ENCODE measurements around the gene TPO.

Gene TPO

GRCh38 chr2:1496359-1496821 is 83.1 kb downstream of the TPO start:
- intact Hi-C loops (cut with DNase I) = no loop called here

GRCh38 chr2:1497122-1497611 is 83.9 kb downstream of the TPO start:
- peak in 2 of 10 donors; percentile 56 to 69 for DNase-seq

More at GRCh38 chr2:1496359-1496821, 83.1 kb downstream of the TPO start:
- peak in 2 of 10 donors; percentile 37 to 54 for DNase-seq

GRCh38 chr2:1498176-1498575 is 84.9 kb downstream of the TPO start:
- intact Hi-C loops (cut with DNase I) = no loop called here
- DNase-seq = peak in 3 of 10 donors; percentile 1 to 50 (median 40)

More at GRCh38 chr2:1497122-1497611, 83.9 kb downstream of the TPO start:
- intact Hi-C loops (cut with DNase I) = no loop called here

- intact Hi-C loops (cut with DNase I) = no loop called here
- DNase-seq = peak in 2 of 10 donors; percentile 44 to 63
These were observed 86.0 kb downstream of the TPO start for GRCh38 chr2:1499033-1499795.

GRCh38 chr2:1501038-1501851 is 88.0 kb downstream of the TPO start:
- intact Hi-C loops (cut with DNase I) = no loop called here
- peak in 4 of 10 donors; percentile 5 to 80 (median 62) for DNase-seq

GRCh38 chr2:1501991-1502390 is 88.7 kb downstream of the TPO start:
- DNase-seq = peak in 2 of 10 donors; percentile 24 to 62
- intact Hi-C loops (cut with DNase I) = no loop called here

- intact Hi-C loops (cut with DNase I) = no loop called here
- DNase-seq = peak in 3 of 10 donors; percentile 37 to 71 (median 51)
These were observed 89.6 kb downstream of the TPO start for GRCh38 chr2:1502891-1503304.

GRCh38 chr2:1503471-1504310 is 90.4 kb downstream of the TPO start:
- intact Hi-C loops (cut with DNase I) = no loop called here
- peak in 3 of 10 donors; percentile 62 to 80 (median 80) for DNase-seq

GRCh38 chr2:1504311-1504750 is 91.1 kb downstream of the TPO start:
- intact Hi-C loops (cut with DNase I) = no loop called here
- DNase-seq = peak in 4 of 10 donors; percentile 4 to 76 (median 42)

- intact Hi-C loops (cut with DNase I) = no loop called here
- peak in 4 of 10 donors; percentile 3 to 61 (median 41) for DNase-seq
These were observed 91.8 kb downstream of the TPO start for GRCh38 chr2:1505031-1505441.

GRCh38 chr2:1509271-1510065 is 96.2 kb downstream of the TPO start:
- intact Hi-C loops (cut with DNase I) = no loop called here
- DNase-seq = peak in 2 of 10 donors; percentile 16 to 35

- no peak for DNase-seq
- intact Hi-C loops (cut with DNase I) = no loop called here
These were observed 96.9 kb downstream of the TPO start for GRCh38 chr2:1510176-1510575.

- peak in 2 of 10 donors; percentile 11 to 56 for DNase-seq
- intact Hi-C loops (cut with DNase I) = no loop called here
These were observed 98.2 kb downstream of the TPO start for GRCh38 chr2:1511455-1511854.

- intact Hi-C loops (cut with DNase I) = no loop called here
- peak in 1 of 10 donors; percentile 77 for DNase-seq
These were observed 99.3 kb downstream of the TPO start for GRCh38 chr2:1512321-1513289.

GRCh38 chr2:1514391-1515072 is 101.3 kb downstream of the TPO start:
- intact Hi-C loops (cut with DNase I) = no loop called here

GRCh38 chr2:1515073-1515430 is 101.8 kb downstream of the TPO start:
- DNase-seq = no peak
- intact Hi-C loops (cut with DNase I) = no loop called here

More at GRCh38 chr2:1514391-1515072, 101.3 kb downstream of the TPO start:
- peak in 1 of 10 donors; percentile 64 for DNase-seq
